Measurements from ENCODE around the gene SHB.

SHB gene

DNA sequence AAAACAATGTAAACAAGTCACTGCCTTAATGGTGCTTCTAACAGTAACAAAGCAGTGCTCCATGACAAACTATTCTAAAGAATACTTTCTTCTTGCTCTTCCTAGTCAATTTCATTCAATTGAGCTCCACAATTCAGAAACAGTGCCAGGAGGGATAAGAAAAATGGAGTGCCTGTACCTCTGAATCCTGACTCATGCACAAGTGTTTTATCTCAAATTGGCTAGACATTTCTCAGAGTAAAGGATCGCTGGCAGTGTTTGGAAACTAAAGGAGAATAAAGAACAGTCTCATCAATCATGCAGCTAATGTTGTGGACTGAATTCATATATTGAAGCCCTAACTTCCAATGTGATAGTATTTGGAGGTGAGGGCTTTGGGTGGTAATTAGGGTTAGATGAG, 192.7 kb downstream of the SHB start:
- no peak for DNase-seq

- no peak for DNase-seq
Observed at GRCh38 chr9:37873955-37874354, 195.1 kb downstream of the SHB start.

DNA sequence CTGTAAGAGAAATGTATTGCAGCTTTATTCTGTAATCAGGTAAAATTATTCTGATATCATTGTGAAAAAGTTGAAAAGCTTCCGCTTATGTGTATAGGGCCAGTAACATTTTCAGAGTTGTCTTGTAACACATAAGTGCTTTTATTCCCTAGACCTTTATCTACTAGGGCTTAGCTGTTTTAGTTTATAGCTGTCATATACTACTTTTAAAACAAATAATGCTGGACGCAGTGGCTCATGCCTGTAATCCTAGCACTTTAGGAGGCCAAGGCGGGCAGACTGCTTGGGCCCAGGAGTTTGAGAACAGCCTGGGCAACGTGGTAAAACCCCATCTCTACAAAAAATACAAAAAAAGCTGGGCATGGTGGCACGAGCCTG, 198.2 kb downstream of the SHB start:
- DNase-seq, result no peak

DNA sequence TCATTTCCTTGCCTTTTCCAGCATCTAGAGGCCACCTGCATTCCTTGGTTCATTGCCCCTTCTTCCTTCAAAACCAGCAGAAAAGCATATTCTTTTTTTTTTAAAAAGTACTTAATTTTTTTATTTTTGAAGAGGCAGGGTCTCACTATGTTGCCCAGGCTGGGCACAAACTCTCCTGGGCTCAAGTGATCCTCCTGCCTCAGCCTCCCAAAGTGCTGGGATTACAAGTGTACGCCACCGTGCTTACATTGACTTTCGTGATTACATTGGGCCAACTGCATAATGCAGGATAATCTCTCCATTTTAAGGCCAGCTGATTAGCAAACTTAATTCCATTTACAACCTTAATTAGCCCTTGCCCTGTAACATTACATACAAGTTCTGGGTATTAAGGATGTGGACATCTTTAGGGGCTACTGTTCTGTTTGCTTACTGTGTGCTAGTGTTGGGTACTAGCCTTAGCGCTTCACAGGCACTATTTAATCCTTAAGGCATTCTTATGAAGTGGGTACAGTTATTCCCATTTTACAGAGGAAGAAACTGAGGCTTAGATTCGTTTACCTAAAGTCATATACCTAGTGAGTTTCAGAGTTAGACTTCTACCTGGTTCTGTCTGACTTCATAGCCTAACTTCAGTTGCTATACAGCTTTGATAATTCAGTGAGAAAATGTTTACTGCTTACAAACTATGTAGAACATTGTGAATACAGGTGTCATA, 198.8 kb downstream of the SHB start:
- no peak for DNase-seq

Data from activated CD4-positive, alpha-beta T cell treated with anti-CD3 and anti-CD28 coated beads for 1 hour (primary cell).